Activated CD4-positive, alpha-beta T cell treated with anti-CD3 and anti-CD28 coated beads, Interleukin-2, amount 50 U/mL, for 16 hours (primary cell): ENCODE results near the gene FAM20C.
"Not testable (repeated sequence)": the region's sequence is repeated elsewhere in the genome, so short reads cannot be mapped to it uniquely, and the experiment has no call there.

Experiments used
- DNase-seq: peaks from one replicate; pipeline ENCODE4 v3.0.0-alpha.2; 2020

The FAM20C gene

GRCh38 chr7:174716-175115 is 17.7 kb upstream of the FAM20C start:
- DNase-seq: no peak

GRCh38 chr7:175955-176354 is 16.4 kb upstream of the FAM20C start:
- DNase-seq: no peak

DNA sequence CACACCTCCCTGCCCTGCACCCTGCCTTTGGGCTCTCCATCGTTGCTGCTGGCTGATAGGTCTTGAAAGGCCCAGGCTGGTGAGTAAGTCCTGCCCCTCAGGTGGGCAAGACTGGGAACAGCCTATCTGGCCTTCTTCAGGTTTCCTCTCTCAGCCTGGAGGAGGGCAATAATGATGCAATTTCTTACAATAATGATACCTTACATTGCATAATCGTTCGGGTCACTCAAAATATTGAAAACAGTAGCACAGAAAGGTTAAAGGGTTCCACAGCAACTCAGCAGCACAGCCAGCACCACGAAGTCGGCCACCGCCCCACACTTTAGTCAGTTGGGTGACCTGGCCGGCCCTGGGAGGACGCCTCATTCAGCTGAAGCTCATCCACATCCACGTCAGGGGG is 16.0 kb upstream of the FAM20C start:
- no peak for DNase-seq

GRCh38 chr7:176786-177459 is 15.4 kb upstream of the FAM20C start:
- no peak for DNase-seq

GRCh38 chr7:178444-178843 is 13.9 kb upstream of the FAM20C start:
- DNase-seq: no peak

GRCh38 chr7:179209-179681 is 13.1 kb upstream of the FAM20C start:
- no peak for DNase-seq

DNA sequence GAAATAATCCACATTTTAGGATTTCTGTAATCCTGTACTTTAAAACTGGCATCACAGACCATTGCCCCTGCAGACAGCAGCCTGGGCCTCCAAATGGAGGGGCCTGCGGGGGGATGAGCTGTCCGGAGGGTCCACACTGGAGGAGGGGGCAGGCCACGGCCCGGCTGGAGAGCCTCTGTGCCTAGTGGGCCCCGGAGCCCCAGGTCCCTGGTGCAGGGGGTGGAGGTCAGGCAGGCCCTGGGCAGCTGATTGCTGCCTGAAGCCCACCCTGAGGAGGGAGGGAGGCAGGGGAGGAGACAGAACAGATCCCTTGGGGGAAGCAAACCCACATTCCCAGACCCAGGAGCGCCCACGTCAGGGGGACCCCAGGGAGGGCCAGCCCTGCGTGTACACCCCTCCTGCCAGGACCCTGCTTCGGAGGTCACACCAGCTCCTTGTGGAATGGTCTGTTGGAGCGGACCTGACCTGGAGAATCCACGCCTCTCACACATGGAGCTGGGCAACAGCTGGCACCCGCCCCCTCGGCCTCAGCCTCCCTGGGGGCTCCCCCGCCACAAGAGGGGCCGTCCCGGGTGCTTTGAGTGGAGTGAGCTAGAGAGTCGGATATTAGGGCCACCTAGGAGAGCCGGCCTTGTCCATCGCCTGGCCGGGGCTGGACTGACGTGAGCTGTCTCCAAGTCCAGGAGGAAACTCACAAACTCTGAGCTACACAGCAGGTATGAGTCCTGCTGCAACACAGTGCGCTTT is 12.2 kb upstream of the FAM20C start:
- no peak for DNase-seq

- no peak for DNase-seq
These were observed 10.6 kb upstream of the FAM20C start for GRCh38 chr7:181738-182137.

- not testable (repeated sequence) for DNase-seq
These were observed 9.9 kb upstream of the FAM20C start for GRCh38 chr7:182502-182901.

DNA sequence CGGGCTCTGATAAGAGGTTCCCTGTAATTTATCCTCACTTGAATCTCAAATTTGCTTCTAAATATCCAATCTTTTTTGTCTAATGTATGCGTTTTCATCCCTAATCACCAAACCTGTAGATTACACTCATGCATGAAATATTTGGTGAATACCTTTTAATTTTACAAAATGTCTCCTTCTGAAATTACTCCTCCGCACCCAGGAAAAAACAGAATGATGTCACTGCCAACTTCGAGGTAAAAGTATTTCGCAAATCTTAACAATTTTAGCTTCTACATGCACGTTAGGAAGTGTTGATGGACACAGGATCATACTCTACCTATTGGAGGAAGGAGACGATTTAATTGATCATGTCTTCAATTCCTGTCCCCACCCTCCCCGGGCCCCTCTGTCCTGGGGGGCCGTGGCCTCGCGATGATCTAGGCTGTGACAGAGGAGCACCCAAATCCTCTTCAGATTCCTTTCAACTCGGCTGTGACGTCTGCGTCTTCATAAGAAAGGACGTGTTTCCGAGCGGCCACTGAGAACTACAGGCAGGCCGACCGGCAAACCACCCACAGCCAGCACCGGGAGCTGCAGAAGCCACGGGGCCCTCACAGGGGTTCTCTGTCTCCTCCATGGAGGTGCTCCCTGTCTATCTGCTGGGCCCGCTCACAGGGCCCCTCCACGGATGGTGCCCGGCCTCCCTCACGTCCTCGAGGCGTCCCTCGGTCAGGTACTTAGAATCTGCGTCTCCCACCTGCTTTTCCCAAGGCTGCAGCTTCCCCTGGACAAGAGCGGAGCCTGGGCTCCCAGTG is 8.7 kb upstream of the FAM20C start:
- no peak for DNase-seq

- DNase-seq: no peak
These were observed 7.8 kb upstream of the FAM20C start for GRCh38 chr7:184294-185264.

DNA sequence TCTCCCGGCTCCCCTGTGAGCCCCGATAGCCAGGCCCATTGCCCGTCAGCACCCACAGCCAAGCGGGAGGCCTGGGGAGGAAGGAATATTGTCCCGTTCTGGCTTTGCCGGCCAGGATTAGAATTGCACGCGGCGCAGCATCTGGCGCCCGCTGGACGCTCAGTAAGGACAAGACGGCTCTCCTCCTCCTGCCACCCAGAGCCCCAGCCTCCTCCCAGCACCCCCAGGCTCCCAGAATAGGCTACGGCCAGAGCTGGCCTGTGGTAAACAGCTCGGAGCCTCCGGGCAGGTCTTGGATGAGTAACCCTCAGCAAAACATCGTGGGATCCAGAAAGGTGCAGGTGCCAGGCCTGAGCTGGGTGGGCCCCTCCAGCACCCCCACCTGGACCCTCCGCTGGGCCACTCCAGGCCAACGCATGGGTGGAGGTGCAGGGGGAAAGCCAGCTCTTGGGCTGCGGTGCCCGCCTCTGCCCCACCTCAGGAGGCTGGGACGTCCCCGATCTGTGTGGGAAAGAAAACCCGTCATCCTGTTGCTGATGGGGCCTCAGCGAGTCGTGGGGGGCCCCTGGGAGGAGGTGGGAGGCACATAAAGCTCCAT is 5.8 kb upstream of the FAM20C start:
- no peak for DNase-seq

GRCh38 chr7:187227-187927 is 5.0 kb upstream of the FAM20C start:
- no peak for DNase-seq

DNA sequence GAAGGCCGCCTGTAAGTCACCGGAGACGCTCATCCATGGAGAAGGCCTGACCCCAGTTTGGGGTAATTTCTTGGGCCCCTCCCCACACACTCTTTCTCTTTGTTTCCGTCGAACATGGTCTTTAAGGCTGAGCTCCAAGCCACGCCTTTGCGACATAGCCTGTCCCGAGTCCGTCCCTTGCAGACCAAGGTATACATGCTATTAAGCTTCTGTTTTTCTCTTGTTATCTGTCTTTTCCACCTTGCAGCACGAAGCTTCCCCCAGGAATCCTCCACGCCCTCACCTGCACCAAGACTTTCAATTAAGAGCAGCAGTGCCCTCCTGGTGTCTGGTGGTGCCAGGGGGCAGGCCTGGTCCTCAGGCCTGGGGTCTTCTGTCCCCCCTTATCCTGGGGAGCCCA is 4.2 kb upstream of the FAM20C start:
- no peak for DNase-seq

GRCh38 chr7:188727-189500 is 3.5 kb upstream of the FAM20C start:
- DNase-seq: no peak

- no peak for DNase-seq
These were observed 2.7 kb upstream of the FAM20C start for GRCh38 chr7:189719-190118.

- DNase-seq: no peak
These were observed 2.2 kb upstream of the FAM20C start for GRCh38 chr7:190196-190595.

GRCh38 chr7:191105-191980 is 1.0 kb upstream of the FAM20C start:
- DNase-seq: no peak

DNA sequence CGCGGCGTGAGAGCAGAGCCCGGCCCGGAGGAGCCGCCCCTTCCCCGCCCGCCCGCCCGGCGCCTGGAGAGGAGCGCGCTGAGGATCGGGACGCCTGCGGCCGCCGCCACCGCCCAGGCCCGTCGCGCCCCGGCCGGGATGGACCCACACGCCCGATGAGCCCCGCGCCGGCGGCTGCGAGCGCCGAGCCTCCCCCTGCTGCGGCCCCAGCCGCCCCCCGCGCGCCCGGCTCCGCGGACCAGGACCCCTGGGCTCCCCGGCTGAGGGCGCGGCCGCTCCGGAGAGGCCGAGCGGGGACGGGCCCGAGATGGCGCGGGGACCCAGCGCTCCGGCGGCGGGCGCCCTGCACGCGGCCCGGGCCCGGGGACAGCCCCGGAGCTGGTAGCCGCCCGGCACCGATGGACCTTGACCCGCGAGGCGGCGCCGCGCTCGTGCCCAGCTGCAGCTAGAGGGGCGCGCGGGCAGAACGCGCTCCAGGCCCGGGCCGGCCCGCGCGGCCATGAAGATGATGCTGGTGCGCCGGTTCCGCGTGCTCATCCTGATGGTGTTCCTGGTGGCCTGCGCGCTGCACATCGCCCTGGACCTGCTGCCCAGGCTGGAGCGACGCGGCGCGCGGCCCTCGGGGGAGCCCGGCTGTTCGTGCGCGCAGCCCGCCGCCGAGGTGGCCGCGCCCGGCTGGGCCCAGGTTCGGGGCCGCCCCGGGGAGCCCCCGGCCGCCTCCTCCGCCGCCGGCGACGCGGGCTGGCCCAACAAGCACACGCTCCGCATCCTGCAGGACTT is 520 bp downstream of the FAM20C start:
- DNase-seq: no peak
